PFSK-1 (cell line): ENCODE measurements around the gene SPAG8.

ENCODE experiments used
- FOXP2 ChIP-seq: optimal IDR thresholded peaks from 2 replicates; pipeline ENCODE3; 2011; ENCODE audit warnings: borderline replicate concordance, control low read depth, inconsistent platforms; ENCODE audit not compliant: insufficient read depth; ENCODE audit errors: extremely low read length, extremely low read depth
- POLR2AphosphoS5 ChIP-seq: IDR thresholded peaks from 2 replicates; pipeline ENCODE4 v1.6.1; 2012; ENCODE audit warnings: low read depth, mild to moderate bottlenecking, control low read depth, low read length, moderate library complexity
- SIN3A ChIP-seq: IDR thresholded peaks from 2 replicates; pipeline ENCODE4 v1.6.1; 2012; ENCODE audit warnings: mild to moderate bottlenecking, low read length, moderate library complexity, borderline replicate concordance; ENCODE audit not compliant: insufficient read depth
- TAF1 ChIP-seq: IDR thresholded peaks from 2 replicates; pipeline ENCODE4 v1.6.1; 2012; ENCODE audit warnings: low read length, control low read depth, borderline replicate concordance; ENCODE audit not compliant: insufficient read depth
- TF ChIP-seq, protein P1 (sequence below), 2 experiments: IDR thresholded peaks; 2 replicates each; pipeline versions ENCODE4 v1.6.1 to v1.8.0; 2011 to 2012; ENCODE audit warnings: low read depth in 2 of 2, low read length in 2 of 2, control low read depth in 1 of 2, inconsistent platforms in 1 of 2, mild to moderate bottlenecking in 1 of 2, moderate library complexity in 1 of 2; ENCODE audit not compliant: insufficient read depth in 1 of 2

The SPAG8 gene

GRCh38 chr9:35814106-35814840 lies 2.2 kb upstream of the SPAG8 start:
- TF ChIP-seq TAF1 (no peak), SIN3A (no peak), POLR2AphosphoS5 (no peak; the same call in 1 of the 2 replicates), FOXP2 (no peak)
- TF ChIP-seq, protein P1, sequence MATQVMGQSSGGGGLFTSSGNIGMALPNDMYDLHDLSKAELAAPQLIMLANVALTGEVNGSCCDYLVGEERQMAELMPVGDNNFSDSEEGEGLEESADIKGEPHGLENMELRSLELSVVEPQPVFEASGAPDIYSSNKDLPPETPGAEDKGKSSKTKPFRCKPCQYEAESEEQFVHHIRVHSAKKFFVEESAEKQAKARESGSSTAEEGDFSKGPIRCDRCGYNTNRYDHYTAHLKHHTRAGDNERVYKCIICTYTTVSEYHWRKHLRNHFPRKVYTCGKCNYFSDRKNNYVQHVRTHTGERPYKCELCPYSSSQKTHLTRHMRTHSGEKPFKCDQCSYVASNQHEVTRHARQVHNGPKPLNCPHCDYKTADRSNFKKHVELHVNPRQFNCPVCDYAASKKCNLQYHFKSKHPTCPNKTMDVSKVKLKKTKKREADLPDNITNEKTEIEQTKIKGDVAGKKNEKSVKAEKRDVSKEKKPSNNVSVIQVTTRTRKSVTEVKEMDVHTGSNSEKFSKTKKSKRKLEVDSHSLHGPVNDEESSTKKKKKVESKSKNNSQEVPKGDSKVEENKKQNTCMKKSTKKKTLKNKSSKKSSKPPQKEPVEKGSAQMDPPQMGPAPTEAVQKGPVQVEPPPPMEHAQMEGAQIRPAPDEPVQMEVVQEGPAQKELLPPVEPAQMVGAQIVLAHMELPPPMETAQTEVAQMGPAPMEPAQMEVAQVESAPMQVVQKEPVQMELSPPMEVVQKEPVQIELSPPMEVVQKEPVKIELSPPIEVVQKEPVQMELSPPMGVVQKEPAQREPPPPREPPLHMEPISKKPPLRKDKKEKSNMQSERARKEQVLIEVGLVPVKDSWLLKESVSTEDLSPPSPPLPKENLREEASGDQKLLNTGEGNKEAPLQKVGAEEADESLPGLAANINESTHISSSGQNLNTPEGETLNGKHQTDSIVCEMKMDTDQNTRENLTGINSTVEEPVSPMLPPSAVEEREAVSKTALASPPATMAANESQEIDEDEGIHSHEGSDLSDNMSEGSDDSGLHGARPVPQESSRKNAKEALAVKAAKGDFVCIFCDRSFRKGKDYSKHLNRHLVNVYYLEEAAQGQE (IDR thresholded peaks at IDR 0.05; ENCODE audit: insufficient read depth in 1 of 2, low read depth in 2 of 2, low read length in 2 of 2), result no peak

- TF ChIP-seq SIN3A, result no peak
- no peak for TF ChIP-seq TAF1
- TF ChIP-seq, protein P1 (IDR thresholded peaks at IDR 0.05; ENCODE audit: insufficient read depth in 1 of 2, low read depth in 2 of 2, low read length in 2 of 2), result no peak
- no peak for TF ChIP-seq FOXP2
- no peak for TF ChIP-seq POLR2AphosphoS5
These were observed 1.5 kb upstream of the SPAG8 start for GRCh38 chr9:35813434-35814105.

DNA sequence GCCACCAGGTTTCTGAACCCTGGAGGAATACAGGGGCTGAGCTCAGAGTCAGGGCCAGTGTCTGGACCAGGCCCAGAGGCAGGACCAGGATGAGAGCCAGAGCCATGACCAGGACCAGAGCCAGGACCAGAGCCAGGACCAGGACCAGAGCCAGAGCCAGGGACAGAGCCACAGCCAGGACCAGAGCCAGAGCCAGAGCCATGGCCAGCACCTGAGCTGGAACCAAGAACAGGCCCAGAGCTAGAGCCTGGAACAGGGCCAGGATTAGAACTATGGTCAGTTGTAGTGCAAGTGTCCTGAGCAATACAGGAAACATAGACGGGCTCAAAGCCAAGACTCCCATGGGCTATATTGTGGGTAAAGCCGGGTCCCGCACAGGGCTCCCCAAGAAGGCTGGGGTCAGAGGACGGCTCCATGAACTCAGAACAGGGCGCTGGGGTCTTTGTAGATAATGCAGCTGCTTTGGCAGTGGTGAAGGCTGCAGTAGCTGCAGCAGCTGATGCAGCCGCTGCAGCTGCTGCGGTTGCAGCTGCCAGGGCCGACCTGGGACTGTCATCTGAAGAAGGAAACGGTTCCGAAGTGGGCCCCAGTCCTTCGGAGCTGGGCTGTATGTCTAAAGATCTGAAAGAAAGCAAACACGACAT lies 559 bp downstream of the SPAG8 start:
- TF ChIP-seq POLR2AphosphoS5 (no peak), SIN3A (no peak), TAF1 (no peak), FOXP2 (no peak)
- TF ChIP-seq, protein P1 (IDR thresholded peaks at IDR 0.05; ENCODE audit: insufficient read depth in 1 of 2, low read depth in 2 of 2, low read length in 2 of 2), result no peak

GRCh38 chr9:35810122-35810521 lies 1.9 kb downstream of the SPAG8 start:
- TF ChIP-seq SIN3A (no peak), FOXP2 (no peak), POLR2AphosphoS5 (no peak), TAF1 (no peak)
- TF ChIP-seq, protein P1 (IDR thresholded peaks at IDR 0.05; ENCODE audit: insufficient read depth in 1 of 2, low read depth in 2 of 2, low read length in 2 of 2), result no peak
